ENCODE data around the gene MYT1. TPM values are rescaled to one million over a fixed set of nuclear protein-coding genes. Genes with fewer than 3 reads are reported as not detected.

MYT1 gene
- polyA plus RNA-seq, 1 of the 3 experiments (the other 2 are of a cell fraction), result 0.10 TPM

DNA sequence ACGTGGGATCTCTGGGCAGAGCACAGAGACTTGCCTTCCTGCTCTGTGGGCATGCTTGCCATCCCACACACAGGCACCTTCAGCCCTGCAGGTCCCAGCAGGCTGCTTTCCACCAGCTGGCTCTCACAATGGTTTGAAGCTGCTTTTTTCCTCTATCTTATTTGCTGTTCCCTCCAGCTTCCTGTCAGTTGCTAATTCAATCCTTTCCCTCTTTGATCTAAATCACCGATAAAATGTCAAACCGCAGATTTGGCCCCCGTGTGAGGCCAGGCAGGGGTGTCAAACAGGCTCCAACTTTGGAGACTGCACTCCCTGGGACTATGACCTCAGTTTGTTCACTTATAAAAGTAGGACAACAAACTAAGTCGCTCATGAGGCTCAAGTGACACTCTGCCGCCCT is 50.7 kb downstream of the MYT1 start (continued):
- no peak for TF ChIP-seq USF1 (IDR thresholded peaks at IDR 0.05; ENCODE audit: borderline replicate concordance, low read depth)
- TF ChIP-seq, protein P1, sequence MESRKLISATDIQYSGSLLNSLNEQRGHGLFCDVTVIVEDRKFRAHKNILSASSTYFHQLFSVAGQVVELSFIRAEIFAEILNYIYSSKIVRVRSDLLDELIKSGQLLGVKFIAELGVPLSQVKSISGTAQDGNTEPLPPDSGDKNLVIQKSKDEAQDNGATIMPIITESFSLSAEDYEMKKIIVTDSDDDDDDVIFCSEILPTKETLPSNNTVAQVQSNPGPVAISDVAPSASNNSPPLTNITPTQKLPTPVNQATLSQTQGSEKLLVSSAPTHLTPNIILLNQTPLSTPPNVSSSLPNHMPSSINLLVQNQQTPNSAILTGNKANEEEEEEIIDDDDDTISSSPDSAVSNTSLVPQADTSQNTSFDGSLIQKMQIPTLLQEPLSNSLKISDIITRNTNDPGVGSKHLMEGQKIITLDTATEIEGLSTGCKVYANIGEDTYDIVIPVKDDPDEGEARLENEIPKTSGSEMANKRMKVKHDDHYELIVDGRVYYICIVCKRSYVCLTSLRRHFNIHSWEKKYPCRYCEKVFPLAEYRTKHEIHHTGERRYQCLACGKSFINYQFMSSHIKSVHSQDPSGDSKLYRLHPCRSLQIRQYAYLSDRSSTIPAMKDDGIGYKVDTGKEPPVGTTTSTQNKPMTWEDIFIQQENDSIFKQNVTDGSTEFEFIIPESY (IDR thresholded peaks at IDR 0.05; ENCODE audit: borderline replicate concordance, low read depth), result no peak
- no peak for TF ChIP-seq YY1 (IDR thresholded peaks at IDR 0.05; ENCODE audit: low read depth)
- no peak for TF ChIP-seq RFX5 (IDR thresholded peaks at IDR 0.05; ENCODE audit: low read length)
- TF ChIP-seq EP300 (IDR thresholded peaks at IDR 0.05; ENCODE audit: borderline replicate concordance in 1 of 2, low read depth in 1 of 2, low read length in 1 of 2), result no peak
- no peak for TF ChIP-seq USF2 (IDR thresholded peaks at IDR 0.05; ENCODE audit: borderline replicate concordance, low read depth, low read length)
- no peak for TF ChIP-seq TEAD4 (IDR thresholded peaks at IDR 0.05; ENCODE audit: borderline replicate concordance, insufficient read depth)
- 0 out of 2 replicates have a peak, but pooled peaks have one; percentile 8 for TF ChIP-seq GATA2 (CRISPR knock-in tag; IDR thresholded peaks at IDR 0.05)
- TF ChIP-seq MXI1 (IDR thresholded peaks at IDR 0.05; ENCODE audit: low read depth, low read length), result peak; percentile 47; the same call in 1 of the 2 replicates

GRCh38 chr20:64216036-64216435 is 51.8 kb downstream of the MYT1 start:
- Histone ChIP-seq H4K20me1 (ENCODE audit: insufficient read depth) (no peaks in the 10 kb centered on the region), H3K9ac (no peak overlapping the region), H3K4me2 (no peak overlapping the region), H3K36me3 (replicated peaks in 1 of 2; ENCODE audit: control insufficient read depth in 1 of 2, insufficient read depth in 2 of 2, low read length in 1 of 2) (no peaks in the 10 kb centered on the region), H3K9me3 (no peaks in the 10 kb centered on the region), H3K4me3 (ENCODE audit: low read depth in 2 of 2, low read length in 1 of 2) (no peak overlapping the region), H3K79me2 (ENCODE audit: insufficient read depth) (no peaks in the 10 kb centered on the region), H3F3A (replicated peaks; ENCODE audit: insufficient read depth) (no peaks in the 10 kb centered on the region), H3K27me3 (ENCODE audit: insufficient read depth) (peaks cover 8% of the 10 kb centered on the region), H3K27ac (ENCODE audit: low read depth in 2 of 2, low read length in 1 of 2) (no peak overlapping the region), H3K9me2 (no peaks in the 10 kb centered on the region), H3K4me1 (ENCODE audit: control insufficient read depth in 1 of 2, insufficient read depth in 2 of 2, low read depth in 1 of 2, low read length in 1 of 2) (peaks cover 0 to 49% of the 10 kb centered on the region in 2 experiments; a peak in 1 of 4 replicates), H2AFZ (ENCODE audit: low read depth) (no peak overlapping the region)
- 35% methylated on average over 3 of the region's 3 CpGs for WGBS (ENCODE audit: low lambda C conversion rate)
- ChIA-PET POLR2A (no interaction called here), CTCF (interaction anchor here (1.1 to 1.5 kb wide), 3 partner anchors 10 to 47 kb away, joined by 3 read pairs; no protein-coding TSS in a partner anchor)
- no peak for DNase-seq
- TF ChIP-seq MAX (IDR thresholded peaks at IDR 0.05; ENCODE audit: low read depth) (no peak), SMC3 (IDR thresholded peaks at IDR 0.05; ENCODE audit: low read depth, low read length) (no peak), MEF2A (IDR thresholded peaks at IDR 0.05; ENCODE audit: borderline replicate concordance, low read depth) (no peak), RCOR1 (IDR thresholded peaks at IDR 0.05; ENCODE audit: low read length) (no peak), MXI1 (IDR thresholded peaks at IDR 0.05; ENCODE audit: low read depth, low read length) (no peak), USF1 (IDR thresholded peaks at IDR 0.05; ENCODE audit: borderline replicate concordance, low read depth) (no peak), GABPA (IDR thresholded peaks at IDR 0.05; ENCODE audit: low read depth) (no peak), EZH2phosphoT487 (IDR thresholded peaks at IDR 0.05; ENCODE audit: borderline replicate concordance, low read depth) (no peak), CHD2 (IDR thresholded peaks at IDR 0.05; ENCODE audit: low read length, partially characterized antibody) (no peak)
- TF ChIP-seq, protein P2, sequence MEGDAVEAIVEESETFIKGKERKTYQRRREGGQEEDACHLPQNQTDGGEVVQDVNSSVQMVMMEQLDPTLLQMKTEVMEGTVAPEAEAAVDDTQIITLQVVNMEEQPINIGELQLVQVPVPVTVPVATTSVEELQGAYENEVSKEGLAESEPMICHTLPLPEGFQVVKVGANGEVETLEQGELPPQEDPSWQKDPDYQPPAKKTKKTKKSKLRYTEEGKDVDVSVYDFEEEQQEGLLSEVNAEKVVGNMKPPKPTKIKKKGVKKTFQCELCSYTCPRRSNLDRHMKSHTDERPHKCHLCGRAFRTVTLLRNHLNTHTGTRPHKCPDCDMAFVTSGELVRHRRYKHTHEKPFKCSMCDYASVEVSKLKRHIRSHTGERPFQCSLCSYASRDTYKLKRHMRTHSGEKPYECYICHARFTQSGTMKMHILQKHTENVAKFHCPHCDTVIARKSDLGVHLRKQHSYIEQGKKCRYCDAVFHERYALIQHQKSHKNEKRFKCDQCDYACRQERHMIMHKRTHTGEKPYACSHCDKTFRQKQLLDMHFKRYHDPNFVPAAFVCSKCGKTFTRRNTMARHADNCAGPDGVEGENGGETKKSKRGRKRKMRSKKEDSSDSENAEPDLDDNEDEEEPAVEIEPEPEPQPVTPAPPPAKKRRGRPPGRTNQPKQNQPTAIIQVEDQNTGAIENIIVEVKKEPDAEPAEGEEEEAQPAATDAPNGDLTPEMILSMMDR (IDR thresholded peaks at IDR 0.05), result no peak
- TF ChIP-seq, protein P3, sequence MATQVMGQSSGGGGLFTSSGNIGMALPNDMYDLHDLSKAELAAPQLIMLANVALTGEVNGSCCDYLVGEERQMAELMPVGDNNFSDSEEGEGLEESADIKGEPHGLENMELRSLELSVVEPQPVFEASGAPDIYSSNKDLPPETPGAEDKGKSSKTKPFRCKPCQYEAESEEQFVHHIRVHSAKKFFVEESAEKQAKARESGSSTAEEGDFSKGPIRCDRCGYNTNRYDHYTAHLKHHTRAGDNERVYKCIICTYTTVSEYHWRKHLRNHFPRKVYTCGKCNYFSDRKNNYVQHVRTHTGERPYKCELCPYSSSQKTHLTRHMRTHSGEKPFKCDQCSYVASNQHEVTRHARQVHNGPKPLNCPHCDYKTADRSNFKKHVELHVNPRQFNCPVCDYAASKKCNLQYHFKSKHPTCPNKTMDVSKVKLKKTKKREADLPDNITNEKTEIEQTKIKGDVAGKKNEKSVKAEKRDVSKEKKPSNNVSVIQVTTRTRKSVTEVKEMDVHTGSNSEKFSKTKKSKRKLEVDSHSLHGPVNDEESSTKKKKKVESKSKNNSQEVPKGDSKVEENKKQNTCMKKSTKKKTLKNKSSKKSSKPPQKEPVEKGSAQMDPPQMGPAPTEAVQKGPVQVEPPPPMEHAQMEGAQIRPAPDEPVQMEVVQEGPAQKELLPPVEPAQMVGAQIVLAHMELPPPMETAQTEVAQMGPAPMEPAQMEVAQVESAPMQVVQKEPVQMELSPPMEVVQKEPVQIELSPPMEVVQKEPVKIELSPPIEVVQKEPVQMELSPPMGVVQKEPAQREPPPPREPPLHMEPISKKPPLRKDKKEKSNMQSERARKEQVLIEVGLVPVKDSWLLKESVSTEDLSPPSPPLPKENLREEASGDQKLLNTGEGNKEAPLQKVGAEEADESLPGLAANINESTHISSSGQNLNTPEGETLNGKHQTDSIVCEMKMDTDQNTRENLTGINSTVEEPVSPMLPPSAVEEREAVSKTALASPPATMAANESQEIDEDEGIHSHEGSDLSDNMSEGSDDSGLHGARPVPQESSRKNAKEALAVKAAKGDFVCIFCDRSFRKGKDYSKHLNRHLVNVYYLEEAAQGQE (IDR thresholded peaks at IDR 0.05; ENCODE audit: low read depth, low read length), result no peak
